GM13977 (cell line): ENCODE measurements around the gene RRP15.

Experiments
- DNase-seq: peaks from one replicate; pipeline ENCODE4 v3.0.0; 2012; ENCODE audit warnings: low spot score
- CTCF ChIP-seq: IDR thresholded peaks from 2 replicates; pipeline ENCODE4 v1.5.1; 2012; ENCODE audit warnings: mild to moderate bottlenecking, control low read depth; ENCODE audit not compliant: insufficient read depth; ENCODE audit errors: extremely low read depth, missing control alignments
- in situ Hi-C: fragments of 300-500 bp; cut with MboI; formaldehyde crosslinking; loops from one replicate; pipeline ENCODE4 v1.12.0; 2022; ENCODE audit warnings: low sequenced_read_pairs, low pct_unique_long_range_greater_than_20kb, mixed read lengths, inconsistent platforms; ENCODE audit not compliant: unreplicated experiment

The RRP15 gene

DNA sequence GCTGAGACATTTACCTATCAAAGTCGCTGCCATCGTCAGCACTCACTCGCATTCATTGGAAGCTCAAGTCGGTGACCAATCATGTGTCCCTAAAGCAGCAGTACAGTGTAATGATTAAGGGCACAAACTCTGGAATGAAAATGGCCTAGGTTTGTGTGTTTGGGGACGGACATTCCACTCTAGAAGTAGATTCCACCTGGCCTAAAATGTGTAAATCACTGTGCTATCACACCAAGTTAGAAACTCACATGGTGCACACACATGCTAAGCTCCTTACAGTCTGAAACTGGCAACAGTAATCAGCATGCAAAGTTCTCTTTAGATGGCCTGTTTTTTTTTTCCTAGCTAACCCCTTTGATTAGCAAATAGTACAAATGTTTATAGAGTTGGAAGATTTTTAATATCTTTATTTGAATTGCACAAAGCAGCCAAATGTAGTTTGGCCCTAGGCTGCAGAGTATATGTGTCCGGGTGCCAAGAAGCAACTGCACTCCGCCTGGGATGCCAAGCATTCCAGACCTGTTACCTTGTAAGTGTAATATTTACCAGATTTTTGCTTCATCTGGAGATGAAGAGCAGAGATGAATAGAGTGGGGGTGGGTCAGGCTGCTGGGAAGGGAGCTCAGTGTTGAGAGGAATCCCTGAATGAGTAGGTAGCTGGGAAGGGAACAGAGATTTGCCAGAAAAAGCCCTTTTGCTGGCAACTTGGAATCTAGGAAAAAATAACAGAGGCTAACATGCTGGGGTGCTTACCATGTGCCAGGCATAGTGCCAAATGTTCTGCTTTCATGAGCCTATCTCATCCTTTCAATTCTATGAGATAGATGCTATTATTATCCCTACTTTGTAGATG is 95.3 kb downstream of the RRP15 start:
- in situ Hi-C loops = no loop called here
- TF ChIP-seq CTCF = no peak
- DNase-seq = no peak

DNA sequence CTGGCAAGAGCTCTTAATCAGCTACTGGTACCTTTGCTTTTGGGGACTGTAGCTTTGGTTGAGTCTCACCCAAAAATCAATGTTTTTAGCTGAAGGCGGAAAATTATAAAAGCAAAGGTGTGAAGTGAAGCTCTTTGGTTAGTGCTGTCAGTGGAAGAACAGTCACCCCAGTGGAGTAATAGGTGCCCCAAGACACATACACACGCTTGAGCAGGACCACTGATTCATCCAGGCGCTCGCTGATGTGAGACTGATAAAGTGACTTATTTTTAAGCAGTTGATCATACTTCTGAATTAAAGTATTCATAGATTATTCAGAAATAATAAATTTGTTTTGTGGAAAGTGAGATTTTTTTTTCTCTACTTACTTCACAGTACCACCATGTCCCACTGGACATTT is 97.2 kb downstream of the RRP15 start:
- no peak for DNase-seq
- TF ChIP-seq CTCF = no peak
- in situ Hi-C loops = no loop called here

DNA sequence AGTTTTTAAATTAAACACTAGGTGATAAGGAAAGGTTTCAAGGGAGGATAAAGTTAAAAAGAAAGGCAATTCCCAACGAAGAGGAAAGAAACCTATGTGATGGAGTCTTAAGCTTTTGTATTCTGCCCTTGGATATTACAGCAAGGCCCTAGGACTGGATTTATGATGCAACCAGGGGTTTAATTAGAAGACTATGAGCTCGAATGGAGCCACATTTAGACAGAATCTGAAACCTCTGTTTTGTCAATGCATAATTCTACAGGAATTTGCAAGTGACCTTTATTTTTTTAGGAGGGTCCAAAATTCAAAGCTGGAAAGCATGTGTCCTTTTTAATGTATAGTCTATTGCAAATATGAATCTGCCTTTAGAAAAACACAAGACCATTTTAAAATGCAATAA is 98.0 kb downstream of the RRP15 start:
- DNase-seq = no peak
- in situ Hi-C loops = no loop called here
- TF ChIP-seq CTCF = no peak

- no peak for DNase-seq
- in situ Hi-C loops = no loop called here
- TF ChIP-seq CTCF = no peak
Observed at GRCh38 chr1:218383681-218384080, 98.6 kb downstream of the RRP15 start.

- in situ Hi-C loops = no loop called here
- TF ChIP-seq CTCF = no peak
- DNase-seq = no peak
Observed at GRCh38 chr1:218384581-218384993, 99.5 kb downstream of the RRP15 start.
